A549 (cell line): ENCODE data around the gene TESK2. TPM values are rescaled to one million over a fixed set of nuclear protein-coding genes. Genes with fewer than 3 reads are reported as not detected.
"Not testable (repeated sequence)": the region's sequence is repeated elsewhere in the genome, so short reads cannot be mapped to it uniquely, and the experiment has no call there.

Experiments
- ATAC-seq, 2 experiments: fragments of 200-7000 bp in 1 of 2; fragments of >200 bp in 1 of 2; cut with Nextera tagmentation in 1 of 2; cut with Tn5 transposase in 1 of 2; 3 replicates each; pipeline versions ENCODE4 v1.8.0 to v1.9.1; 2018 to 2020; ENCODE audit warnings: mild to moderate bottlenecking in 1 of 2, moderate library complexity in 1 of 2
- CTCF ChIA-PET: fragments of 300-600 bp; sonication (Branson Sonifier 250); formaldehyde crosslinking; extraction: SDS; loops from one replicate; lab custom pipeline; 2021; ENCODE audit warnings: antibody characterized with exemption, inconsistent platforms; lab: Yijun Ruan, JAX
- POLR2A ChIA-PET: fragments of 350-600 bp; formaldehyde crosslinking; extraction: SDS; loops from one replicate; lab custom pipeline; 2021; ENCODE audit warnings: antibody characterized with exemption, inconsistent platforms; lab: Yijun Ruan, JAX
- DNase-seq, 2 experiments: peaks; one replicate each; pipeline versions ENCODE4 v3.0.0 to v3.0.0-alpha.2; 2011 to 2016; ENCODE audit warnings: low read depth in 1 of 2, low spot score in 1 of 2
- FAIRE-seq: peaks from 2 replicates; lab custom pipeline; 2011; peaks lifted over from hg19 to GRCh38; lab: Jason Lieb, UNC
- H3K27ac ChIP-seq, 2 experiments: fragments of >200 bp; sonication (Bioruptor Twin); formaldehyde crosslinking; 3 replicates each; pipeline ENCODE4 v1.5.1; 2016 to 2017
- H3K4me1 ChIP-seq: fragments of >200 bp; sonication (Bioruptor Twin); formaldehyde crosslinking; 3 replicates; pipeline ENCODE4 v1.6.1; 2016
- H3K4me2 ChIP-seq: fragments of >200 bp; sonication (Bioruptor Twin); formaldehyde crosslinking; 3 replicates; pipeline ENCODE4 v1.6.1; 2016
- H3K4me3 ChIP-seq: fragments of >200 bp; sonication (Bioruptor Twin); formaldehyde crosslinking; 3 replicates; pipeline ENCODE4 v1.5.1; 2016
- H3K9me3 ChIP-seq: fragments of >200 bp; sonication (Bioruptor Twin); formaldehyde crosslinking; 3 replicates; pipeline ENCODE4 v1.6.1; 2016
- EHMT2 ChIP-seq: fragments of 200-600 bp; sonication (generic); IDR thresholded peaks from 2 replicates; pipeline ENCODE4 v1.6.1; 2016; ENCODE audit warnings: antibody characterized with exemption, low read depth, mild to moderate bottlenecking, moderate library complexity
- EP300 ChIP-seq, 2 experiments: fragments of >200 bp; sonication (Bioruptor Twin); formaldehyde crosslinking; IDR thresholded peaks; 2 replicates in 1 of 2; 3 replicates in 1 of 2; pipeline ENCODE4 v1.6.1; 2016 to 2017
- HDAC2 ChIP-seq: fragments of 200-600 bp; sonication (generic); IDR thresholded peaks from 2 replicates; pipeline ENCODE4 v1.6.1; 2016
- HMGXB4 ChIP-seq: fragments of 250-450 bp; sonication (Bioruptor Pico); IDR thresholded peaks from 2 replicates; pipeline ENCODE4 v1.5.0; 2021; ENCODE audit warnings: mild to moderate bottlenecking, moderate library complexity, borderline replicate concordance
- HOXB13 ChIP-seq: fragments of 250-450 bp; sonication (Bioruptor Pico); IDR thresholded peaks from 2 replicates; pipeline ENCODE4 v1.5.0; 2020; ENCODE audit warnings: low read depth, mild to moderate bottlenecking, moderate library complexity
- JUNB ChIP-seq: fragments of >200 bp; sonication (Bioruptor Twin); formaldehyde crosslinking; IDR thresholded peaks from 2 replicates; pipeline ENCODE4 v1.6.1; 2016
- KDM1A ChIP-seq: fragments of 200-600 bp; sonication (generic); IDR thresholded peaks from 2 replicates; pipeline ENCODE4 v1.6.1; 2016; ENCODE audit warnings: low read depth, mild to moderate bottlenecking
- MAFK ChIP-seq: fragments of 450-650 bp; IDR thresholded peaks from 2 replicates; pipeline ENCODE4 v1.6.1; 2014; ENCODE audit not compliant: partially characterized antibody
- NFE2L2 ChIP-seq: fragments of 150-350 bp; conservative IDR thresholded peaks from 2 replicates; pipeline ENCODE4 v1.6.1; 2014; ENCODE audit warnings: low read length
- NR3C1 ChIP-seq: fragments of >200 bp; sonication (Bioruptor Twin); formaldehyde crosslinking; IDR thresholded peaks from 3 replicates; pipeline ENCODE4 v1.6.1; 2017
- RAD21 ChIP-seq, 2 experiments: fragments of >200 bp in 1 of 2; sonication (Bioruptor Twin) in 1 of 2; formaldehyde crosslinking in 1 of 2; IDR thresholded peaks in 1 of 2; conservative IDR thresholded peaks in 1 of 2; 2 replicates in 1 of 2; 3 replicates in 1 of 2; pipeline ENCODE4 v1.6.1; 2012 to 2018; ENCODE audit warnings: inconsistent platforms in 1 of 2
- SMC3 ChIP-seq: fragments of >200 bp; sonication (Bioruptor Twin); formaldehyde crosslinking; IDR thresholded peaks from 3 replicates; pipeline ENCODE4 v1.6.1; 2018; ENCODE audit warnings: inconsistent platforms
- TP53 ChIP-seq: fragments of 250-450 bp; sonication (Bioruptor Pico); IDR thresholded peaks from 2 replicates; pipeline ENCODE4 v1.5.0; 2021; ENCODE audit warnings: mild to moderate bottlenecking, moderate library complexity
- ZC3H11A ChIP-seq: fragments of 450-650 bp; IDR thresholded peaks from 2 replicates; pipeline ENCODE4 v1.6.1; 2014; ENCODE audit warnings: antibody characterized with exemption, mild to moderate bottlenecking
- WGBS: methylation state at CpG from one replicate; pipeline ENCODE4 v1.1.6; 2017; ENCODE audit errors: missing lambda C conversion rate; 5-methylcytosine and 5-hydroxymethylcytosine counted together
- polyA plus RNA-seq, 4 experiments: library from polyadenylated mRNA; depleted of rRNA in 3 of 4; stranded (reverse); fragments of >200 nt; fragmentation: RNase III in 1 of 4; extraction: RNeasy Plus Mini Kit Qiagen cat#74134 plus additional on column Dnase treatment in 1 of 4; gene quantifications; 2 replicates in 3 of 4; 3 replicates in 1 of 4; pipeline ENCODE4 v1.2.3, GENCODE V29; 2011 to 2017

The TESK2 gene
- polyA plus RNA-seq, 2 of the 4 experiments (the other 2 are of a cell fraction): 0.22 to 0.48 TPM

GRCh38 chr1:45492691-45493090 lies 1.7 kb upstream of the TESK2 start:
- no peaks in the 10 kb centered on the region; the same call in 2 of the 3 replicates for H3K4me1 ChIP-seq
- CTCF ChIA-PET: interaction anchor here (0.6 to 8.0 kb wide), 38 partner anchors 8 to 780 kb away, joined by 3 to 157 read pairs (median 5); partner anchors contain the start of genes MMACHC, MUTYH, PRDX1 and TOE1
- DNase-seq (no peak), ATAC-seq (no peak), FAIRE-seq (no peak)
- POLR2A ChIA-PET: interaction anchor here (0.6 to 1.0 kb wide), 2 partner anchors 29 to 189 kb away, joined by 3 read pairs; partner anchors contain the start of gene PRDX1
- no peak overlapping the region for H3K4me3 ChIP-seq
- H3K4me2 ChIP-seq: no peak overlapping the region
- H3K27ac ChIP-seq: no peak overlapping the region
- no peaks in the 10 kb centered on the region for H3K9me3 ChIP-seq
- WGBS: 70% methylated on average over 3 of the region's 3 CpGs
- TF ChIP-seq KDM1A: no peak

GRCh38 chr1:45491487-45492260 lies 711 bp upstream of the TESK2 start:
- DNase-seq: no peak
- FAIRE-seq: no peak
- no peaks in the 10 kb centered on the region for H3K9me3 ChIP-seq
- H3K4me2 ChIP-seq: peak overlapping the region; percentile 82
- CTCF ChIA-PET: interaction anchor here (0.6 to 8.0 kb wide), 15 partner anchors 9 to 477 kb away, joined by 3 to 157 read pairs (median 6); partner anchors contain the start of genes HPDL, MMACHC, MUTYH and TOE1
- 48% methylated on average over 19 of the region's 19 CpGs for WGBS
- no peak for ATAC-seq
- no peaks in the 10 kb centered on the region; the same call in 2 of the 3 replicates for H3K4me1 ChIP-seq
- POLR2A ChIA-PET: interaction anchor here (0.6 to 1.9 kb wide), 5 partner anchors 8 to 481 kb away, joined by 3 to 12 read pairs (median 4); partner anchors contain the start of genes CCDC163, MMACHC, MUTYH and TOE1
- no peak for TF ChIP-seq EP300 (IDR thresholded peaks at IDR 0.05)
- no peak for TF ChIP-seq TP53 (CRISPR knock-in tag)
- no peak for TF ChIP-seq NFE2L2
- TF ChIP-seq MAFK: peak; percentile 78
- no peak overlapping the region for H3K27ac ChIP-seq
- peak overlapping the region; percentile 57 for H3K4me3 ChIP-seq

GRCh38 chr1:45490121-45490625 lies 790 bp downstream of the TESK2 start:
- TF ChIP-seq EHMT2 (no peak), RAD21 (conservative IDR thresholded peaks at IDR 0.05 in 1 of 2, IDR thresholded peaks at IDR 0.05 in 1 of 2) (no peak), JUNB (no peak), NR3C1 (no peak), NFE2L2 (no peak), HDAC2 (no peak), SMC3 (no peak), HMGXB4 (CRISPR knock-in tag) (no peak), HOXB13 (CRISPR knock-in tag) (no peak), ZC3H11A (no peak)
- TF ChIP-seq, all 56 proteins: peak for 0
- H3K4me3 ChIP-seq: peak overlapping the region; percentile 57
- H3K9me3 ChIP-seq: no peaks in the 10 kb centered on the region
- ATAC-seq (peak in 1 of 2 experiments; percentile 2; a peak in 1 of 6 replicates), FAIRE-seq (no peak), DNase-seq (no peak)
- CTCF ChIA-PET: interaction anchor here (3.5 to 8.0 kb wide), 3 partner anchors 131 to 475 kb away, joined by 12 to 157 read pairs (median 56); no protein-coding TSS in a partner anchor
- peak overlapping the region; percentile 82 for H3K4me2 ChIP-seq
- H3K27ac ChIP-seq: peak overlapping the region in 1 of 2 experiments; percentile 68; a peak in 2 of 6 replicates
- H3K4me1 ChIP-seq: no peaks in the 10 kb centered on the region; the same call in 2 of the 3 replicates
- POLR2A ChIA-PET: interaction anchor here (0.9 to 1.9 kb wide), 4 partner anchors 10 to 150 kb away, joined by 3 to 12 read pairs (median 6); partner anchors contain the start of genes AKR1A1, CCDC163, MMACHC and MUTYH
- 48% methylated on average over 17 of the region's 17 CpGs for WGBS

GRCh38 chr1:45489379-45489778 lies 1.6 kb downstream of the TESK2 start:
- not testable (repeated sequence) for ATAC-seq, H3K9me3 ChIP-seq, DNase-seq, H3K27ac ChIP-seq, FAIRE-seq, H3K4me2 ChIP-seq, H3K4me3 ChIP-seq, H3K4me1 ChIP-seq
- POLR2A ChIA-PET: interaction anchor here (0.6 kb wide), 1 partner anchor 85 kb away, joined by 3 read pairs; no protein-coding TSS in a partner anchor
- CTCF ChIA-PET: interaction anchor here (1.0 to 8.0 kb wide), 2 partner anchors 130 kb away, joined by 4 to 157 read pairs; no protein-coding TSS in a partner anchor
- WGBS: 76% methylated on average over 14 of the region's 14 CpGs
